Astrocyte (in vitro differentiated cells and primary cell): ENCODE data around the gene SH3RF1. TPM values are rescaled to one million over a fixed set of nuclear protein-coding genes. Genes with fewer than 3 reads are reported as not detected.

Experiments used
- DNase-seq: peaks from one replicate; pipeline ENCODE4 v3.0.0-alpha.2; 2010; ENCODE audit warnings: low read depth
- FAIRE-seq: peaks from 2 replicates; lab custom pipeline; 2011; peaks lifted over from hg19 to GRCh38; lab: Jason Lieb, UNC
- H2AFZ ChIP-seq: 2 replicates; pipeline ENCODE4 v1.6.0; 2012; ENCODE audit warnings: low read depth, low read length, inconsistent platforms
- H3K27ac ChIP-seq: 2 replicates; pipeline ENCODE4 v1.5.1; 2011; ENCODE audit warnings: low read depth, low read length, inconsistent platforms
- H3K27me3 ChIP-seq: 2 replicates; pipeline ENCODE4 v1.6.0; 2011; ENCODE audit warnings: low read length, inconsistent platforms; ENCODE audit not compliant: insufficient read depth
- H3K36me3 ChIP-seq: 2 replicates; pipeline ENCODE4 v1.5.1; 2011; ENCODE audit warnings: low read length, inconsistent platforms; ENCODE audit not compliant: insufficient read depth
- H3K4me1 ChIP-seq: 2 replicates; pipeline ENCODE4 v1.5.1; 2011; ENCODE audit warnings: low read length, inconsistent platforms; ENCODE audit not compliant: insufficient read depth
- H3K4me2 ChIP-seq: 2 replicates; pipeline ENCODE4 v1.6.0; 2012; ENCODE audit warnings: low read length, inconsistent platforms
- H3K4me3 ChIP-seq: 2 replicates; pipeline ENCODE4 v1.5.1; 2011; ENCODE audit warnings: low read depth, mild to moderate bottlenecking, low read length, inconsistent platforms; ENCODE audit not compliant: insufficient read depth
- H3K79me2 ChIP-seq: 2 replicates; pipeline ENCODE4 v1.6.0; 2012; ENCODE audit warnings: mild to moderate bottlenecking, low read length, inconsistent platforms; ENCODE audit not compliant: insufficient read depth
- H3K9ac ChIP-seq: 2 replicates; pipeline ENCODE4 v1.6.0; 2012; ENCODE audit warnings: mild to moderate bottlenecking, low read length, inconsistent platforms
- H3K9me3 ChIP-seq: 2 replicates; pipeline ENCODE4 v1.5.1; 2012; ENCODE audit warnings: low read depth, mild to moderate bottlenecking, low read length, inconsistent platforms; ENCODE audit not compliant: insufficient read depth
- H4K20me1 ChIP-seq: 2 replicates; pipeline ENCODE4 v1.6.0; 2012; ENCODE audit warnings: low read length, inconsistent platforms; ENCODE audit not compliant: insufficient read depth
- H3K27ac Mint-ChIP-seq: one replicate; pipeline ENCODE4 v1.8.0; 2021; ENCODE audit warnings: mild to moderate bottlenecking, mixed read lengths; ENCODE audit not compliant: unreplicated experiment
- H3K27me3 Mint-ChIP-seq: one replicate; pipeline ENCODE4 v1.8.0; 2021; ENCODE audit warnings: low read depth, mixed read lengths; ENCODE audit not compliant: unreplicated experiment
- H3K36me3 Mint-ChIP-seq: one replicate; pipeline ENCODE4 v1.8.0; 2021; ENCODE audit warnings: low read depth, mixed read lengths; ENCODE audit not compliant: unreplicated experiment
- H3K4me1 Mint-ChIP-seq: one replicate; pipeline ENCODE4 v1.8.0; 2021; ENCODE audit warnings: low read depth, mixed read lengths; ENCODE audit not compliant: unreplicated experiment
- H3K4me3 Mint-ChIP-seq: one replicate; pipeline ENCODE4 v1.8.0; 2021; ENCODE audit warnings: mild to moderate bottlenecking, moderate library complexity, mixed read lengths; ENCODE audit not compliant: unreplicated experiment
- H3K9me3 Mint-ChIP-seq: one replicate; pipeline ENCODE4 v1.8.0; 2021; ENCODE audit warnings: mild to moderate bottlenecking, mixed read lengths; ENCODE audit not compliant: unreplicated experiment
- CTCF ChIP-seq: IDR thresholded peaks from 2 replicates; pipeline ENCODE4 v1.5.1; 2011; ENCODE audit warnings: low read depth, mild to moderate bottlenecking, inconsistent platforms, low read length, moderate library complexity; ENCODE audit not compliant: insufficient read depth
- EZH2 ChIP-seq: IDR thresholded peaks from 2 replicates; pipeline ENCODE4 v1.6.1; 2012; ENCODE audit warnings: mild to moderate bottlenecking, low read length, inconsistent platforms; ENCODE audit not compliant: insufficient read depth
- total RNA-seq: library from RNA; stranded (reverse); gene quantifications from 2 replicates; pipeline ENCODE4 v1.2.1, GENCODE V29; 2021

The SH3RF1 gene
- total RNA-seq, 1 donor from 2014 or later, result 25.9 TPM

GRCh38 chr4:169246957-169247396 lies 23.8 kb downstream of the SH3RF1 start:
- no peak overlapping the region for H2AFZ ChIP-seq
- DNase-seq, result no peak
- H3K4me3 Mint-ChIP-seq, result no peak overlapping the region
- peaks cover 34% of the 10 kb centered on the region for H3K4me1 Mint-ChIP-seq
- H3K79me2 ChIP-seq, result peaks cover 99% of the 10 kb centered on the region
- no peak overlapping the region for H3K4me2 ChIP-seq
- FAIRE-seq, result no peak
- no peak overlapping the region for H3K27ac Mint-ChIP-seq
- no peak overlapping the region for H3K4me3 ChIP-seq
- TF ChIP-seq EZH2 (no peak), CTCF (no peak)
- no peaks in the 10 kb centered on the region for H3K27me3 Mint-ChIP-seq
- no peak overlapping the region for H3K27ac ChIP-seq
- H3K36me3 ChIP-seq, result peaks cover 2% of the 10 kb centered on the region
- no peak overlapping the region for H3K9ac ChIP-seq
- no peaks in the 10 kb centered on the region for H3K27me3 ChIP-seq
- H3K36me3 Mint-ChIP-seq, result peaks cover 2% of the 10 kb centered on the region
- no peaks in the 10 kb centered on the region for H3K9me3 ChIP-seq
- peaks cover 52% of the 10 kb centered on the region for H4K20me1 ChIP-seq
- no peaks in the 10 kb centered on the region for H3K9me3 Mint-ChIP-seq
- peaks cover 44% of the 10 kb centered on the region for H3K4me1 ChIP-seq

DNA sequence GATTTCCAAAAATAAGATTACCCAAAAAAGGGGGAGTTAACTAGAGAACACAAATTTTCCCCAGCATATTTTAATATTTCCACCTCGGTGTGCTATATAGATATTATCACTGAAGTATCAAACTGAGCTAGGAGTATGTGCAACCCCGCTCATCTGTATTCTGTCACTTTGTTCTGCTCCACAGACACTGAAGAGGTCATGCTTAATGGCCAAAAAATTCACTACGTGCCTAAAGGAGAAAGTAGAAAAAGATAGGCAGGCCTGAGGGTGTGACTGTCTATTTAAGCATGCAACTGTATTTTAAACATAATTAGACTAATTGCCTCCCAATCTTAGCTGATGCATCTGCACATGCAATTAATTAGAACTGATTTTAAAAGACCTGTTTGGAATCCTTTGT lies 24.5 kb downstream of the SH3RF1 start:
- no peaks in the 10 kb centered on the region for H3K27me3 ChIP-seq
- no peak for TF ChIP-seq EZH2
- TF ChIP-seq CTCF, result no peak
- H3K4me3 ChIP-seq, result no peak overlapping the region
- no peak overlapping the region for H3K27ac Mint-ChIP-seq
- H3K4me2 ChIP-seq, result no peak overlapping the region
- H3K9me3 ChIP-seq, result no peaks in the 10 kb centered on the region
- no peak overlapping the region for H3K9ac ChIP-seq
- peaks cover 42% of the 10 kb centered on the region for H3K4me1 ChIP-seq
- H3K4me3 Mint-ChIP-seq, result no peak overlapping the region
- no peaks in the 10 kb centered on the region for H3K27me3 Mint-ChIP-seq
- peaks cover 2% of the 10 kb centered on the region for H3K36me3 ChIP-seq
- peaks cover 99% of the 10 kb centered on the region for H3K79me2 ChIP-seq
- peaks cover 28% of the 10 kb centered on the region for H3K4me1 Mint-ChIP-seq
- H3K9me3 Mint-ChIP-seq, result no peaks in the 10 kb centered on the region
- H3K36me3 Mint-ChIP-seq, result peaks cover 2% of the 10 kb centered on the region
- DNase-seq (no peak), FAIRE-seq (no peak)
- no peak overlapping the region for H3K27ac ChIP-seq
- H4K20me1 ChIP-seq, result peaks cover 57% of the 10 kb centered on the region
- no peak overlapping the region for H2AFZ ChIP-seq

DNA sequence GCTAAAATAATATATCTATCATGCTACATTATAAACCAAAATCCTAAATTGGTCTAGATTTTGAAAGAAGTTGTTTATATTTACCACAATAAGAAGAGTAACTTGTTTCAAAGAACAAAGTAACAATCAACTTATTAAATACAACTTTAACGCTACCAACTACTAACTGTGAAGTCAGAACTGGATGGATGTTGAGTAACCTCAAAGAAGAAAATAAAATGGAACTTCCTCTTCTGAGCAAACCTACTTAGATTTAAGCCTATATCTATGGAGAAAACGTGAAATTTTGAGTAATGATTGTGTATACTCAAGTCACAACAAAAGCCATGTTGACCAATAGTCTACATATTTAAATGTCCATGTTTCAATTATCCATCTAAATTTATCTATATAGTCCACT lies 25.7 kb downstream of the SH3RF1 start:
- TF ChIP-seq EZH2 (no peak), CTCF (no peak)
- Histone ChIP-seq H3K79me2 (peaks cover 97% of the 10 kb centered on the region), H3K36me3 (no peaks in the 10 kb centered on the region), H3K9ac (no peak overlapping the region), H4K20me1 (peaks cover 59% of the 10 kb centered on the region), H3K27ac (no peak overlapping the region), H3K9me3 (no peaks in the 10 kb centered on the region), H3K4me2 (no peak overlapping the region), H3K4me1 (peaks cover 31% of the 10 kb centered on the region), H3K4me3 (no peak overlapping the region), H3K27me3 (no peaks in the 10 kb centered on the region), H2AFZ (no peak overlapping the region)
- Mint-ChIP-seq H3K27me3 (no peaks in the 10 kb centered on the region), H3K36me3 (peaks cover 2% of the 10 kb centered on the region), H3K4me1 (peaks cover 20% of the 10 kb centered on the region), H3K4me3 (no peak overlapping the region), H3K9me3 (no peaks in the 10 kb centered on the region), H3K27ac (no peak overlapping the region)
- no peak for FAIRE-seq
- DNase-seq, result no peak
